8988T (cell line): ENCODE results near the gene CAMK2B.
"Not testable (repeated sequence)": the region's sequence is repeated elsewhere in the genome, so short reads cannot be mapped to it uniquely, and the experiment has no call there.

Source experiments
- DNase-seq: peaks from one replicate; pipeline ENCODE4 v3.0.0; 2011

CAMK2B gene

DNA sequence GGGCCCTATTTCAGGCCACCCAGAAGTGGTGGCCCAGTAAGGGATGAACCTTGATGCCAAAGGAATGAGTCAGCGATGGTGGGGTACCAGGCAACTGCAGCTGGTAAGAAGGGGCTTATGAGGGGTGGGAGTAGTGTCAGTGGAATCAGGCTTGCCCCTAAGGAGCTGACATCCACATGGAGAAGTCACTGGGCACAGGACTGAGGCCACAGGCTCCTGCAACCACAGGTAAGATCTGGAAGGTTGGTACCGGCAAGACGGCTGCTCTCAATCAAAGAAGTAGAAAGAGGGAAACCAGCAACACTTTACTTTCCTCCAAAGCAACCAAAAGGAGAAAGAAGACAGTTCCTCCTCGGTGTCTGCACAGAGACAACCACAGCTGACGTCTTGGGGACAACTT is 138.7 kb downstream of the CAMK2B start:
- no peak for DNase-seq

DNA sequence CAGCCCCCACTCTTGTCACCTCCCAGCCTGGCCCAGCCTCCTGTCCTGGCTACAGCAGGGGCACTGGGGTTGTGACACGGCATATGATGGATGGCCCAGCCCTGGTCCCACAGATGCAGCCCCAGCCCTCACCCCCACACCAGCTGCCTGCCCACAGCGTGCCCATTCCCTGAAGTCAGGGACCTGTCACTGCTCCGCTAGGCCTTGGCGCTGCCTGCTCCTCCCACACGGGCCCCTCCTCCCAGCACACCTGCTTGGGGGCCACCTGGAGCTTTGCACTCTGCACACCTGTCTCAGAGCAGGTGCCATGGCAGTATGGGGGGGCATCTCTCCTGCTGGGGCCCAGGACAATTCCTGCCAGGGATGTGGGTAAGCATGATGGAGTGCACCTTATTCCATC is 139.7 kb downstream of the CAMK2B start:
- DNase-seq = no peak

DNA sequence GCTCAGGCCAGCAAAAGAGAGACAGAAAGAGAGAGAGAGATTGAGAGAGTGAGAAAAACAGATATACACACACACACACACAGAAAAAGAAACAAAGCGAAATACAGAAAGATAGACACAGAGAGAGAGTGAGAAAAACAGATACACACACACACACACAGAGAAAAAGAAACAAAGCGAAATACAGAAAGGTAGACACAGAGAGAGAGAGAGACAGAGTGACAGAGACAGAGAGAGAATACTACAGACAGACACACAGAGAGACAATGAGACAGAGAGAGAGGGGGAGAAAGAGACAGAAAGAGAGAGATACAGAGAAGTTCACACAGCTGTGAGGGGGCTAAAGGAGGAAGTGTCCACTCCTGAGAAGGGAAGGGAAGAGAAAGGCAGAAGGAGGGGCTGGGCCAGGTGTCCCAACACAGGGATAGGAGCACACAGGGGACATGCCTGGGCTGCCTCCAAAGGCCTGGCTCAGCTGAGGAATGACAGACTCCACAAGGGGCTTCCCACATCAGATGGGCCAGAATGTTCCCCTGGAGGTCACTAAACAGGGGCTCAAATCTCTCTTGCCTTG is 140.4 kb downstream of the CAMK2B start:
- DNase-seq = no peak

DNA sequence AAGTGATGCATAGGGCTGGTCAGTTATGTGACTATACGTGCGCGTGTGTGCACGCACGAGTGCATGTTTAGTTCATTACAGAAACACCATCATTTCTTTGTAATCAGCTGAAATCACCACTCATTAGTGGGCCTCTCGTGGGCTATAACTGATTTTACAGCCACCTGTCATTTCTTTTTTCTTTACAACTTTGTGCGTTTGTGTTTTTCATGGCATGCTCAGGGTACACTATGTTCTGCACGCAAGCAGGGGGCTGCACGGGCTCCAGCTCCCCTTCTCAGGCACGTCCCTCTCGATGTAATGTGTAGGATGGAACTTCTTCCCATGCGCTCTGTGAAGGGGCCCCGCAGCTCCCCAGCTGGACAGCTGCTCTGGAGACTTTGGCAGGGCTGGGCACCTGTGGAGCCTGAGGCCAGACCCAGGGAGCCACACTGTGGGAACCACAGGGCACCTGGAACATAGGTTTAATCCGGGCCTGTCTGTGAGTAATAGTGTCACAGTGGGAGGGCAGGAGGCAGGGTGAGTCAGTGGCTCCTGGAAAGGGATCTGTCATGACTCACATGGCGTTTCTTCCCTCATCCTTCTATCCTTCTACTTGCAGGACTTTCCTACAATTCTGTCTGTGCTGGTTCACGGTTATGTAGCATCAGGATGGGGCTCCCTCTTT is 141.1 kb downstream of the CAMK2B start:
- DNase-seq = peak; percentile 59

DNA sequence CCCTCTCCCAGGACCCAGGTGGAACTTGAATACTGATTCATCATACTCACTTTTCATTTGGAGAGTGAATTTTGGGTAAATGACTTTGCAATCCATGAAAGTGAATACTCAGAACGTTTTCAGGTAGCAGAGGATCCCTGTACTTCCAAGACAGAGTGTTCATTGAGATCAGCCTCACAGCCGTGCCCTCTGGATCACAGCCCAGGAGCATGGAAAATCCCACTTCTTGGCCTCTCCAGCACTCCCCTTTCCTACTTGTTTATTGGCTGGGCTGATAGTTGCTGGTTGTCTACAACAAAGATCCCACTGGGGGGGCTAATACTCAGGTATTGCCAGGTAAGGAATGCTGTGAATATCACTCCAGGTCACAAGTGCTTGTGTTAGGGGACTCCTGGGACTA is 142.0 kb downstream of the CAMK2B start:
- DNase-seq = no peak

DNA sequence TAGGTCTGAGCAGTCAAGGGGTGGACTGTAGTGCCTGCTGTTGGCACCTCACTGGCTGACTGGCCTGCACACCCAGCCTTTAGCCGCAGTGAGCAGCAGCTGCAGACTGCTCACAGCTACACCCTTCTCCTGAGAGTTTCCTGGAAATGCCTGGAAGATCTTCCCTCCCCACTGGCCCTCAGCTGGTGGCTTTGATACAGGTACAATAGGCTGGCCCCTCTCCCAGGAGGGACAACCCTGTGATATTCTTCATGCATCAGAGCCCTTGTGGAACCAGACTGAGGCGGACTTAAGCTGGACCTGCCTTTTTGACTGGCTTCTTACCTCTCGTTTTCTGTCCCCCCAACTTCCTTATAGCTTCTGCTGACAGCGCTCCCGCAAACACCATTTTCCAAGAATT is 142.6 kb downstream of the CAMK2B start:
- DNase-seq = no peak

DNA sequence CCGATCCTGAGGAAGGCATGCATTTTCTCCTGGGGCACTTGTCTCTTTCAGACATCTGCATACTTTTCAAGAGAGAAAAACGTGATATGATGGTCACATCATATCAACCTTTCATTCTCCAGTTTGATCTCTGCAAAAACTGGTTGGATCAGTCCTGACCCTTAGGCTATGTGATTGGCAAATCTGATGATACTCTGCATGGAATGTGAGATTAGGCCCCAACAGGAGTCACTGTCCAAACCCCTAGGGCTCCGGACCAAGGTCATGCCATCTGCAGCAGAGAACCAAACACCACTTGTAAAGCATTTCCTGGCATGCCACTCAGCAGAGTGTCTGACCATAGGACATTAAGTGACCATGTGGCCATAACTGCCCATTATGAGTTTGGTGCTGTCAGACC is 144.8 kb downstream of the CAMK2B start:
- DNase-seq = no peak

DNA sequence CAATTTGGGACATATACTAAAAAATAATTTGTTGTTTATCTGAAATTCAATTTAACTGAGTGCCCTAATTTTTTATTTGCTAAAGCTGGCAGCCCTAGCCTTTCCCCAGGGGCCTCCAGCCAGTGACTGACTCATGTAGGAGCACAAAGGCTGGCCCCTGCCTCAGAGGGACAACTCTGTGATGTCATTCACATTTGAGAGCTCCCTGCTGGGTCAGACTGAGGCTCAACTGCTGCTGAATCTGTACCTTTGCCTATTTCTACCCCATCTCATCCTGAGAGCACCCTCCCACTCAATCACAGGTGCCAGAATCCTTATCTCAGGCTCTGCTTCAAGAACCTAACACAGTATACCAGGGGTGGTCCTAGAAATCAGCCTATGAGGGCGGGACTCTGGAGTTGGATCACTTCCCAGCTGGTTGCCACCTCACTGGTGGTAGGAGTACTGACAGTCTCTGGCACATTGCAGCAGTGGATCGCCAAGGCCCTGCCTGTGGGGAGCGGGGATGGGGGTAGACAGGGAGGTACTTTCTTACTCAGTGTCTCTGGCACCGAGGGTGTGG is 147.7 kb downstream of the CAMK2B start:
- DNase-seq = no peak

DNA sequence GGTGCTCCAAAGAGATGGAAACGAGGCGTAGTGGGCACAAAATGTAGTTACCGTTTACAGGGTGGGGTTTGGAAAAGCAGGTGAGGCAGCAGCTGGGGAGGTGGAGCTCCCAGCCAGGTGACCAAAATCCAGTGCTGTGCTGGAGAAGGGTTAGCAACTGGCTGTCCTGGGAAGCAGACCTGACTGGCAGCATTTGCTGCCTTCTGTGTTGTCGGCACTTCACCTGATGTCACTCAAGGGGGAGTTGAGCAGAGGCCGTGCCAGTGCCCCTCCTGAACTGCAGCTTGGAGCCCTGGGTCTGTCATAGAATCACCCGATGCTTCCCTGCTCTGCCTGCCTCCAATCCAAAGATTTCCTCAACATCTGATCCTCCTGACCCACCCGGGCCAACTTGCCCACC is 148.9 kb downstream of the CAMK2B start:
- DNase-seq = no peak

DNA sequence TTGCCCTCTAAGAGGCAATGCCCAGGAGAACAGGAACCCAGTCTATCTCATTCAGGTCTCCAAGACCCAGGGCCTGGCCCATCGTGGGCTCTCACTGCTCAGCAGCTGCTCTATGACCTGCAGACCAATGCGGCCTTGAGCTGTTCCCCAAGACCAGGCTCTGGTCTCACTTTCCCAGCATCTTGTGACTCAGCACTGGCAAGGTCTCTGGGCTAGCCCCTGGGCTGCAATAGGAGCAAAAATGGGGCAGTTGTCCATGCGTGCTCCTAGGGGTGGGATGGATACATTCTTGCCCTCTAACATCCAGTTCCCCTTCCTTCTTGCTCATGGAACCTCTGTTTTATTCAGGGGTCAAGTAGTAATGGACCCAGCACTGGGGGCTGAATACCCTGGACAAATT is 149.7 kb downstream of the CAMK2B start:
- DNase-seq = no peak

DNA sequence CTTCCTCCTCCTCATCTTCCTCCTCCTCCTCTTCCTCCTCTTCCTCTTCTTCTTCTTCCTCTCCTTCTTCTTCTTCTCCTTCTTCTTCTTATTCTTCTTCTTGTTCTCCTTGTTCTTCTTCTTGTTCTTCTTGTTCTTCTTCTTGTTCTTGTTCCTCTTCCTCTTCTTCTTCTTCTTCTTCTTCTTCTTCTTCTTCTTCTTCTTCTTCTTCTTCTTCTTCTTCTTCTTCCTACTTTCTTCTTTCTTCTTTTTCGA is 150.8 kb downstream of the CAMK2B start:
- not testable (repeated sequence) for DNase-seq

DNA sequence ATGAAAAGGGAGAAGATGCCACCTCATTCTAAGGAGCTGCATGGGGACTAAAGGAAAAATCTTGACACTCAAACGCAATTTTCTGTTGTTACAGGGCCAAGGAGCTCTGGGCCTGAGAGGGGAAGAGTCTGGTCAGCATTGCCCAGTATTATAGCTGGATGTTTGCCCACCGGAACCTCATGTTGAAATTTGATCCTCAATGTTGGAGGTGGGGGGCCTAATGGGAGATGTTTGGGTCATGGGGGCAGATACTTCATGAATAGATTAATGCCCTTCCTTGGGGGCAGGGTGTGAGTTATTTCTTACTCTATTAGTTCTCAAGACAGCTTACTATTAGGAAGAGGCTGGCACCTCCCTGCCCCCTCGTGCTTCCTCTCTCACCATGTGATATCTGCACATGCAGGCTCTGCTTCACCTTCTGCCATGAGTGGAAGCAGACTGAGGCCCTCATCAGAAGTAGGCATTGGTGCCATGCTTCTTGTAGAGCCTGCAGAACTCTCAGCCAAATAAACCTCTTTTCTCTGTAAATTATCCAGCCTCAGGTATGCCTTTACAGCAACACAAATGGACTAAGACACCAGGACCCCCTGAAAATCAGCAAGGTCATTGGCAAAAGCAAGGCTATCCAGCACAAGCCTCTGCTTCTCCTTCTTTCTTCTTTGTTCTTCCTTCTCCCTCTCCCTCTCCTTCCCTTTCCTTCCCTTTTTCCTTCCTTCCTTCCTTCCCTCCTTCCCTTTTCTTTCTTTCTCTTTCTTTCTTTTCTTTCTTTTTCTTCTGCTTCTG is 151.3 kb downstream of the CAMK2B start:
- DNase-seq = no peak

DNA sequence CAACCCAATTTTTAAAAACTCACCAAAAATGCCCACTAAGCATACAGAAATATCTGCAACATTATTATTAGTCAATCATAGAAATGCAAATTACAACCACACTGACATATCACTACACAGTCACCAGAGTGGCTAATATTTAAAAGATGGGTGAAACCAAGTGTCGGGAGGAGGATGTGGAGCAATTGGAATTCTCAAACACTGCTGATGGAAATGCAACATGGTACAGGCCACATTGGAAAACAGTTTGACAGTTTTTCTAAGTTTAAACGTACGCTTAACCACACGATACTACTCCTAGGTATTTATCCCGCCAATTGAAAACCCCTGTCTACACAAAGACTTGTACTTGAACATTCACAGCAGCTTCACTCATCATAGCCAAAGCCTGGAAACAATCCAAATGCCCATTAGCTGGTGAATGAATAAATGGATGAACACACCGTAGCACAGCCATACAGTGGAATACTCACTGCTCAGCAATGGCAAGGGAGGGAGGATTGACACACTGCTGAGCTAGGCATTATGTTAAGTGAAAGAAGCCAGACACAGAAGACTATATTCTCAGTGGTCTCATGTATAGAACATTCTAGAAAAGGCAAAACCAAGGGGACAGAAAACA is 152.5 kb downstream of the CAMK2B start:
- no peak for DNase-seq

DNA sequence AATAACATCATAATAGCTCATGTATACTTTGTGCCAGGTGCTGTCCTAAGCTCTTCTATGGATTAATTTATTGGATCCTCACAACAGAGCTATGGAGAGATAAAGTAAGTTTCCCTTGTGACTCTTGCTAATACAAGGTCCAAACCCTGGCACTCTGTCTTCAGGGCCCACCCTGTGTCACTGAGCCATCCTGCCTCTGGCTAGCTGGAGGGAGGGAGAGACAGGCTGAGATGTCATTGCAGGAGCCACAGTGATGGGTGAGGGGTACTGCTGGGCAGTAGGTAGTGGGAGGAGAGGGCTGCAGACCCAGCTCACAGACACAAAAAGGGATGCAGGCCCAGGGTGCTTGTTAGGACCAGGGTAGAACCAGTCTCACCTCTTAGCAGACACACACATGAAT is 153.0 kb downstream of the CAMK2B start:
- no peak for DNase-seq

DNA sequence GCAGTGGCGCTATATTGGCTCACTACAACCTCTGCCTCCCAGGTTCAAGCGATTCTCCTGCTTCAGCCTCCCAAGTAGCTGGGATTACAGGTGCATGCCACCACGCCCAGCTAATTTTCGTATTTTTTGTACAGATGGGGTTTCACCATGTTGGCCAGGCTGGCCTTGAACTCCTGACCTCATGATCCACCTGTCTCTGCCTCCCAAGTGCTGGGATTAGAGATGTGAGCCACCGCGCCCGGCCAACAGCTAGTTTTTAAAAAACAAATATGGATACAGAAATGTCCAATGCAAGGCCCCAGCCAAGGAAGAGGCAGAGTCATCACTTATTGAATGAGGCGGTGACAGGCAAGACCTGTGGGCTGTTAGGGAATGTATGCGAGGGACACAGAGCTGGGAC is 153.5 kb downstream of the CAMK2B start:
- DNase-seq = not testable (repeated sequence)

DNA sequence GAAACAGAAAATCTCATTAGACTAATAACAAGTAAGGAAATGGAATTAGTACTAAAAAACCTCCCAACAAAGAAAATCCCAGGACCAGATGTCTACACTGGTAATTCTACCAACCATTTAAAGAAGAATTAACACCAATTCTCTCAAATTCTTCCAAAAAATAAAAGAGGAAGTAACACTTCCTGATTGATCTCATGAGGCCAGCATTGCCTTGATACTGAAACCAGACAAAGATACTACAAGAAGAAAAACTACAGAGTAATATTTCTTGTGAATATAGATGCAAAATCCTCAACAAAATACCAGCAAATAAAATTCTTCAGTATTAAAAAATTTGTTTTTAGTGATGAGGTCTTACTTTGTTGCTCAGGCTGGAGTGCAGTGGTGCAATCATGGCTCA is 157.5 kb downstream of the CAMK2B start:
- DNase-seq = no peak
